ENCODE data around the gene DAP. TPM values are rescaled to one million over a fixed set of nuclear protein-coding genes. Genes with fewer than 3 reads are reported as not detected.

DAP gene
- total RNA-seq, 4 donors from 2014 or later = 2.4 to 11.7 (median 3.6) TPM

DNA sequence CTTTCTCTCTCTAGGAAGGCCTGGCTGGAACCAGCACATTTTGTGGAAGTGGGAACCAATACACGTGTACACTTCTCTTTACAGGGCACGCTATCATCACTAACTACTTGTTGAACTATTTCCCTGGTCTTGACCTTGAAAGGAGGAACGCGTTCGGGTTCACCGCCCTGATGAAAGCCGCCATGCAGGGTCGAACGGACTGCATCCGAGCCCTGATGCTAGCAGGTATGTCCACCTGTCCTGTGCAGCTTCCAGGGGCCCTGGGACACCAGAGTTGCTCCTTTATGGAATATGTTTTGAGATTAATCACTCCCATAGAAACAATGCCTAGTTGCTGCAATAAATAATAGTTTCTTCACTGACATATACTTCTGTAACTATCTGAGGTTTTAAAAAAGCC lies 123.1 kb downstream of the DAP start:
- in situ Hi-C loops (cut with MboI; ENCODE audit: low sequenced_read_pairs in 4 of 4) = loop anchor here in 2 of 4 donors (25.0 kb wide), 1 partner anchor 351 kb away; no protein-coding TSS in a partner anchor
- Histone ChIP-seq H3K36me3 (no peaks in the 10 kb centered on the region), H3K27me3 (no peaks in the 10 kb centered on the region), H3K4me1 (no peaks in the 10 kb centered on the region), H3K9me3 (no peaks in the 10 kb centered on the region), H3K4me3 (no peak overlapping the region), H3K27ac (no peak overlapping the region)
- ATAC-seq = no peak
- intact Hi-C loops (cut with DNase I; ENCODE audit: low total_unique reads) = no loop called here
- no peak for DNase-seq
- TF ChIP-seq, protein P1, sequence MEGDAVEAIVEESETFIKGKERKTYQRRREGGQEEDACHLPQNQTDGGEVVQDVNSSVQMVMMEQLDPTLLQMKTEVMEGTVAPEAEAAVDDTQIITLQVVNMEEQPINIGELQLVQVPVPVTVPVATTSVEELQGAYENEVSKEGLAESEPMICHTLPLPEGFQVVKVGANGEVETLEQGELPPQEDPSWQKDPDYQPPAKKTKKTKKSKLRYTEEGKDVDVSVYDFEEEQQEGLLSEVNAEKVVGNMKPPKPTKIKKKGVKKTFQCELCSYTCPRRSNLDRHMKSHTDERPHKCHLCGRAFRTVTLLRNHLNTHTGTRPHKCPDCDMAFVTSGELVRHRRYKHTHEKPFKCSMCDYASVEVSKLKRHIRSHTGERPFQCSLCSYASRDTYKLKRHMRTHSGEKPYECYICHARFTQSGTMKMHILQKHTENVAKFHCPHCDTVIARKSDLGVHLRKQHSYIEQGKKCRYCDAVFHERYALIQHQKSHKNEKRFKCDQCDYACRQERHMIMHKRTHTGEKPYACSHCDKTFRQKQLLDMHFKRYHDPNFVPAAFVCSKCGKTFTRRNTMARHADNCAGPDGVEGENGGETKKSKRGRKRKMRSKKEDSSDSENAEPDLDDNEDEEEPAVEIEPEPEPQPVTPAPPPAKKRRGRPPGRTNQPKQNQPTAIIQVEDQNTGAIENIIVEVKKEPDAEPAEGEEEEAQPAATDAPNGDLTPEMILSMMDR (IDR thresholded peaks at IDR 0.05 in 4 of 5, conservative IDR thresholded peaks at IDR 0.05 in 1 of 5) = no peak
- TF ChIP-seq POLR2A (IDR thresholded peaks at IDR 0.05) = no peak

DNA sequence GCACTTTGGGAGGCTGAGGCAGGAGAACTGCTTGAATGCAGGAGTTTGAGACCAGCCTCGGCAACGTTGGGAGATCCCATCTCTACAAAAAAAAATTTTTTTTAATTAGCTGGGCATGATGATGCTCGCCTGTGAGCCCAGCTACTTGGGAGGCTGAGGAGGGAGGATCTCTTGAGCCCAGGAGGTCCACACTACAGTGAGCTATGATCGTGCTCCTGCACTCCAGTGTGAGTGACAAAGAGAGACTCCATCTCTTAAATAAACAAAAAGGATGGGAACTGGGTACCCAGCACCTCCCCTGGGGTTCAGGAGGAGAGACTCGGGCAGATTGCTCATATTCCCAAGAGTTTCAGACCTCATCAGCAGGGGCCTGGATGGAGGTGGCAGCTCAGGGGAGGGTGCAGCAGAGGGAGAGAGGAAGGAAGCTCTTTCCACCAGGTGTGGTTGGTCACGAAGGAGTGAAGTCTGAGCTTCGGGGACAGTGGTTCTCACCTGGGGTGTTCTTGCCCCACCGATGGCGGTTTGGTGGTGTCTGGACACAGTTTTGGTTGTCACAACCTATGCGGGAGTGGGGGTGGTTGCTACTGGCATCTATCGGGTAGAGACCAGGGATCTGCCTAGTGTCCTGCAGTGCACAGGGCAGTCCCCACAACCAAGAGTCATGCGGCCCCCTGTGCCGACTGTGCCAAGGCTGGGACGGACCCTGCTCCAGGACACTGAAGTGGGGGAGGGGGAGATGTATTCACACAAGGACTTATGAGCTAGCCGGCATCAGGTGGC lies 124.5 kb downstream of the DAP start:
- in situ Hi-C loops (cut with MboI; ENCODE audit: low sequenced_read_pairs in 4 of 4) = loop anchor here in 2 of 4 donors (25.0 kb wide), 1 partner anchor 349 kb away; no protein-coding TSS in a partner anchor

DNA sequence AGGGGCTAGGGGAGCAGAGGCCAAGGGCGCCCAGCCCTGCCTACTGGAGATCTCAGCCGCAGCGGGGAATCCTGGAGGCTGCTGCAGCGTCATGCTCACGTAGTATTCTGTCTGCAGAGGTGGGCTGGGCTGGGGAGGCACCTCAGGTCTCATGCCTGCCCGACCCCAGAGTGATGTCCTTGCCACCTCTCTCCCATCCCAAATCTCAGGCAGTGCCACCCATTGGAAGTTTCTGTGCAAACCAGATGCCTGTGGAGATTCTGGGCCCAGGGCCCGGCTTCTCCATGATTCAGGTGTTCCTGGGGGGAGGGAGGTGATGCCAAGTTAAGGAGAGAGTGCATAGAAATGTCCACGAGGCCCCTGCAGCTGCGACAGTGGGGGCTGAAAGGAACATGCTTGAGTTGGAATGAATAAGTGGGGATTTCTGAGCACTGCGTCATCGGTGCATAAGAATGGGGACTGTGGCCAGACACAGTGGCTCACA lies 125.1 kb downstream of the DAP start:
- intact Hi-C loops (cut with DNase I; ENCODE audit: low total_unique reads) = no loop called here
- ATAC-seq (no peak), DNase-seq (no peak)
- no peaks in the 10 kb centered on the region for H3K9me3 ChIP-seq
- TF ChIP-seq POLR2A (IDR thresholded peaks at IDR 0.05) = no peak
- TF ChIP-seq, protein P1 (IDR thresholded peaks at IDR 0.05 in 4 of 5, conservative IDR thresholded peaks at IDR 0.05 in 1 of 5) = no peak
- H3K27ac ChIP-seq = no peak overlapping the region
- H3K36me3 ChIP-seq = no peaks in the 10 kb centered on the region
- H3K27me3 ChIP-seq = no peaks in the 10 kb centered on the region
- no peaks in the 10 kb centered on the region for H3K4me1 ChIP-seq
- no peak overlapping the region for H3K4me3 ChIP-seq
- in situ Hi-C loops (cut with MboI; ENCODE audit: low sequenced_read_pairs in 4 of 4) = loop anchor here in 2 of 4 donors (25.0 kb wide), 1 partner anchor 349 kb away; no protein-coding TSS in a partner anchor

More for the DNA sequence above, 124.5 kb downstream of the DAP start:
- no peak for DNase-seq
- Histone ChIP-seq H3K4me1 (no peaks in the 10 kb centered on the region), H3K4me3 (no peak overlapping the region), H3K27ac (no peak overlapping the region), H3K36me3 (no peaks in the 10 kb centered on the region), H3K9me3 (no peaks in the 10 kb centered on the region), H3K27me3 (no peaks in the 10 kb centered on the region)
- TF ChIP-seq, protein P1 (IDR thresholded peaks at IDR 0.05 in 4 of 5, conservative IDR thresholded peaks at IDR 0.05 in 1 of 5) = no peak
- no peak for TF ChIP-seq POLR2A (IDR thresholded peaks at IDR 0.05)
- intact Hi-C loops (cut with DNase I; ENCODE audit: low total_unique reads) = no loop called here
- ATAC-seq = no peak

DNA sequence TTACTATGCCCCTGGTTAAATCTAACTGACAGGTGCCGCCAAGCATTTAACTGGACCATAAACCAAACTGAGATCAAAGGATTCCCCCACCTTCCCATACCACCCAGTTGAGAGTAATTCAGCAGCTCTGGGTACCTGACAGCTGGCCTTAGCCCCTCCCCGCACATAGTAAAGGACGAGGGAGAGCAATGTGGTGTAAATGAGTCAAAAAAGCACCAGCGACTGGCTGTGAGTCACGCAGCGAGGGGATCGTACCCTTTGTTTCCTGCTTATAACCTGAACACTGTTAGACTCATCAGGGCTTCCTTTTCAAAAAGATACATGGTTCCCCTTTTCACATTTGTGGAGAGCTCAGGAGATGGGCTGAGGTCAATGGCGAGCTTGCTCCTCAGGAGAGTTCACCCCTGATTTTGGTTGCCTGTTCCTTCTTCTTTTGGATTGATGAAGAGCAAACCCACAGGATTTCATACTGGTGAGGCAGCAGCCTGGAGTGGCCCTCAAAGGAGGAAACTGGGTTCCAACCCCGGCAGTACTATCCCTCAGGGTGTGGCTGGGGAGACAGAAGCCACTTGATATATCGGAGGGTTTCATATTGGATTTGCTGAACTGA lies 125.7 kb downstream of the DAP start:
- DNase-seq (no peak), ATAC-seq (no peak)
- TF ChIP-seq POLR2A (IDR thresholded peaks at IDR 0.05) = no peak
- TF ChIP-seq, protein P1 (IDR thresholded peaks at IDR 0.05 in 4 of 5, conservative IDR thresholded peaks at IDR 0.05 in 1 of 5) = no peak
- intact Hi-C loops (cut with DNase I; ENCODE audit: low total_unique reads) (no loop called here), in situ Hi-C loops (cut with MboI; ENCODE audit: low sequenced_read_pairs in 4 of 4) (loop anchor here in 2 of 4 donors (25.0 kb wide), 1 partner anchor 348 kb away; no protein-coding TSS in a partner anchor)
- Histone ChIP-seq H3K4me3 (no peak overlapping the region), H3K27ac (no peak overlapping the region), H3K9me3 (no peaks in the 10 kb centered on the region), H3K27me3 (no peaks in the 10 kb centered on the region), H3K4me1 (no peaks in the 10 kb centered on the region), H3K36me3 (no peaks in the 10 kb centered on the region)
